CD4-positive, alpha-beta T cell treated with Interleukin-6 for 4 hours (primary cell): ENCODE data around the gene GORASP1.
A peak's percentile ranks its signal among the peaks of the same experiment; 100 is the strongest.

Experiments used
- DNase-seq: peaks from one replicate; pipeline ENCODE4 v3.0.0-alpha.2; 2020; ENCODE audit warnings: mixed read lengths

GORASP1 gene

GRCh38 chr3:39101022-39101689, 6.3 kb downstream of the GORASP1 start:
- peak; percentile 68 for DNase-seq

- DNase-seq: no peak
Measured at GRCh38 chr3:39100500-39100886, 6.9 kb downstream of the GORASP1 start.

GRCh38 chr3:39099738-39100499, 7.5 kb downstream of the GORASP1 start:
- DNase-seq: no peak

GRCh38 chr3:39099242-39099641, 8.2 kb downstream of the GORASP1 start:
- no peak for DNase-seq

- no peak for DNase-seq
Measured at GRCh38 chr3:39098473-39099000, 8.9 kb downstream of the GORASP1 start.

- no peak for DNase-seq
Measured at GRCh38 chr3:39097716-39098472, 9.5 kb downstream of the GORASP1 start.

- DNase-seq: no peak
Measured at GRCh38 chr3:39096775-39097174, 10.7 kb downstream of the GORASP1 start.

GRCh38 chr3:39095778-39096177, 11.6 kb downstream of the GORASP1 start:
- DNase-seq: no peak

GRCh38 chr3:39094851-39095677, 12.4 kb downstream of the GORASP1 start:
- no peak for DNase-seq

GRCh38 chr3:39090922-39091321, 16.5 kb downstream of the GORASP1 start:
- DNase-seq: no peak

- no peak for DNase-seq
Measured at GRCh38 chr3:39088889-39089288, 18.5 kb downstream of the GORASP1 start.

- no peak for DNase-seq
Measured at GRCh38 chr3:39088456-39088855, 19.0 kb downstream of the GORASP1 start.

GRCh38 chr3:39086144-39086543, 21.3 kb downstream of the GORASP1 start:
- no peak for DNase-seq

GRCh38 chr3:39082666-39083313, 24.6 kb downstream of the GORASP1 start:
- DNase-seq: no peak

- DNase-seq: no peak
Measured at GRCh38 chr3:39080026-39080425, 27.4 kb downstream of the GORASP1 start.

- no peak for DNase-seq
Measured at GRCh38 chr3:39079530-39079929, 27.9 kb downstream of the GORASP1 start.

- no peak for DNase-seq
Measured at GRCh38 chr3:39075910-39076309, 31.5 kb downstream of the GORASP1 start.

- no peak for DNase-seq
Measured at GRCh38 chr3:39068556-39068955, 38.9 kb downstream of the GORASP1 start.

GRCh38 chr3:39067286-39067685, 40.1 kb downstream of the GORASP1 start:
- DNase-seq: no peak

- DNase-seq: peak; percentile 23
Measured at GRCh38 chr3:39065197-39065596, 42.2 kb downstream of the GORASP1 start.

- DNase-seq: no peak
Measured at GRCh38 chr3:39064646-39065045, 42.8 kb downstream of the GORASP1 start.

GRCh38 chr3:39063143-39063542, 44.3 kb downstream of the GORASP1 start:
- no peak for DNase-seq
